ENCODE measurements around the gene PRMT1. TPM values are rescaled to one million over a fixed set of nuclear protein-coding genes. Genes with fewer than 3 reads are reported as not detected.

PRMT1 gene
- total and polyA plus RNA-seq, 2 of the 13 experiments (the other 11 are each of a cell fraction or from before 2014, with no cell fraction given), result 324 to 374 TPM

DNA sequence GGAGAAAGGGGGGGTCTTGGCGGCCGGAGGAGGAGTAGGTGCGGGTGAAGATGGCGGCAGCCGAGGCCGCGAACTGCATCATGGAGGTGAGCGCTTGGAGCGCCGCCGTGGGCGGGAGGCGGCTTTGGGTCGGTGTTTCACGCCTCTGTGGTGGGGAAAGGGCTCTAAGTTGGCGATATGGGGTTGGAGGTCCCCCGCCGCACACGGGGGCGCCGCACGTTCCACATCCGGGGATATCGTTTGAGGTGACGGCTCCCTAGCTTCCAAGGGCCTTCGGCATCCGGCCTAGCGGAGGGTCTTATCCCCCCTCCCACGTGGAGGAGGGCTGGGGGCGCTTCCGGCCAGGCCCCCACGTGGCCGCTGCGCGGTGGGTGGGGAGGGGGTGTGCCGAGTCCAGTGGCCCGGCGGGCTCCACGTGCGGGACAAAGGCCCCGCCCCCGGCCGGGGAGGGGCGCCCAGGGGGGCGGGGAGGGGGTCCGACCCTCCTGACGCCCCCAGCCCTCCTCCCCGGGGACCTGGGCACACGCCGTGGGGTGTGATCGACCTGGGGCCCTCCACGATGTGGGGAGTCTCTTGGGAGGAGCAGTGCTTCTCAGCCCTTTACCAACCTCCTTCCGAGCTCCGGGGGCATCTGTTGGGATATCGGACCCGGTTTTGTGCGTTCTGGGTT lies at the start of gene PRMT1 (continued):
- TF ChIP-seq, protein P1, sequence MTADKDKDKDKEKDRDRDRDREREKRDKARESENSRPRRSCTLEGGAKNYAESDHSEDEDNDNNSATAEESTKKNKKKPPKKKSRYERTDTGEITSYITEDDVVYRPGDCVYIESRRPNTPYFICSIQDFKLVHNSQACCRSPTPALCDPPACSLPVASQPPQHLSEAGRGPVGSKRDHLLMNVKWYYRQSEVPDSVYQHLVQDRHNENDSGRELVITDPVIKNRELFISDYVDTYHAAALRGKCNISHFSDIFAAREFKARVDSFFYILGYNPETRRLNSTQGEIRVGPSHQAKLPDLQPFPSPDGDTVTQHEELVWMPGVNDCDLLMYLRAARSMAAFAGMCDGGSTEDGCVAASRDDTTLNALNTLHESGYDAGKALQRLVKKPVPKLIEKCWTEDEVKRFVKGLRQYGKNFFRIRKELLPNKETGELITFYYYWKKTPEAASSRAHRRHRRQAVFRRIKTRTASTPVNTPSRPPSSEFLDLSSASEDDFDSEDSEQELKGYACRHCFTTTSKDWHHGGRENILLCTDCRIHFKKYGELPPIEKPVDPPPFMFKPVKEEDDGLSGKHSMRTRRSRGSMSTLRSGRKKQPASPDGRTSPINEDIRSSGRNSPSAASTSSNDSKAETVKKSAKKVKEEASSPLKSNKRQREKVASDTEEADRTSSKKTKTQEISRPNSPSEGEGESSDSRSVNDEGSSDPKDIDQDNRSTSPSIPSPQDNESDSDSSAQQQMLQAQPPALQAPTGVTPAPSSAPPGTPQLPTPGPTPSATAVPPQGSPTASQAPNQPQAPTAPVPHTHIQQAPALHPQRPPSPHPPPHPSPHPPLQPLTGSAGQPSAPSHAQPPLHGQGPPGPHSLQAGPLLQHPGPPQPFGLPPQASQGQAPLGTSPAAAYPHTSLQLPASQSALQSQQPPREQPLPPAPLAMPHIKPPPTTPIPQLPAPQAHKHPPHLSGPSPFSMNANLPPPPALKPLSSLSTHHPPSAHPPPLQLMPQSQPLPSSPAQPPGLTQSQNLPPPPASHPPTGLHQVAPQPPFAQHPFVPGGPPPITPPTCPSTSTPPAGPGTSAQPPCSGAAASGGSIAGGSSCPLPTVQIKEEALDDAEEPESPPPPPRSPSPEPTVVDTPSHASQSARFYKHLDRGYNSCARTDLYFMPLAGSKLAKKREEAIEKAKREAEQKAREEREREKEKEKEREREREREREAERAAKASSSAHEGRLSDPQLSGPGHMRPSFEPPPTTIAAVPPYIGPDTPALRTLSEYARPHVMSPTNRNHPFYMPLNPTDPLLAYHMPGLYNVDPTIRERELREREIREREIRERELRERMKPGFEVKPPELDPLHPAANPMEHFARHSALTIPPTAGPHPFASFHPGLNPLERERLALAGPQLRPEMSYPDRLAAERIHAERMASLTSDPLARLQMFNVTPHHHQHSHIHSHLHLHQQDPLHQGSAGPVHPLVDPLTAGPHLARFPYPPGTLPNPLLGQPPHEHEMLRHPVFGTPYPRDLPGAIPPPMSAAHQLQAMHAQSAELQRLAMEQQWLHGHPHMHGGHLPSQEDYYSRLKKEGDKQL (CRISPR knock-in tag; IDR thresholded peaks at IDR 0.05; ENCODE audit: low read depth), result 0 out of 2 replicates have a peak, but pooled peaks have one; percentile 29
- TF ChIP-seq, protein P2, sequence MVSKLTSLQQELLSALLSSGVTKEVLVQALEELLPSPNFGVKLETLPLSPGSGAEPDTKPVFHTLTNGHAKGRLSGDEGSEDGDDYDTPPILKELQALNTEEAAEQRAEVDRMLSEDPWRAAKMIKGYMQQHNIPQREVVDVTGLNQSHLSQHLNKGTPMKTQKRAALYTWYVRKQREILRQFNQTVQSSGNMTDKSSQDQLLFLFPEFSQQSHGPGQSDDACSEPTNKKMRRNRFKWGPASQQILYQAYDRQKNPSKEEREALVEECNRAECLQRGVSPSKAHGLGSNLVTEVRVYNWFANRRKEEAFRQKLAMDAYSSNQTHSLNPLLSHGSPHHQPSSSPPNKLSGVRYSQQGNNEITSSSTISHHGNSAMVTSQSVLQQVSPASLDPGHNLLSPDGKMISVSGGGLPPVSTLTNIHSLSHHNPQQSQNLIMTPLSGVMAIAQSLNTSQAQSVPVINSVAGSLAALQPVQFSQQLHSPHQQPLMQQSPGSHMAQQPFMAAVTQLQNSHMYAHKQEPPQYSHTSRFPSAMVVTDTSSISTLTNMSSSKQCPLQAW (CRISPR knock-in tag; IDR thresholded peaks at IDR 0.05), result peak; percentile 84
- TF ChIP-seq, protein P3, sequence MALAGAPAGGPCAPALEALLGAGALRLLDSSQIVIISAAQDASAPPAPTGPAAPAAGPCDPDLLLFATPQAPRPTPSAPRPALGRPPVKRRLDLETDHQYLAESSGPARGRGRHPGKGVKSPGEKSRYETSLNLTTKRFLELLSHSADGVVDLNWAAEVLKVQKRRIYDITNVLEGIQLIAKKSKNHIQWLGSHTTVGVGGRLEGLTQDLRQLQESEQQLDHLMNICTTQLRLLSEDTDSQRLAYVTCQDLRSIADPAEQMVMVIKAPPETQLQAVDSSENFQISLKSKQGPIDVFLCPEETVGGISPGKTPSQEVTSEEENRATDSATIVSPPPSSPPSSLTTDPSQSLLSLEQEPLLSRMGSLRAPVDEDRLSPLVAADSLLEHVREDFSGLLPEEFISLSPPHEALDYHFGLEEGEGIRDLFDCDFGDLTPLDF (CRISPR knock-in tag; IDR thresholded peaks at IDR 0.05), result peak; percentile 49; the same call in 1 of the 2 replicates
- TF ChIP-seq, protein P4, sequence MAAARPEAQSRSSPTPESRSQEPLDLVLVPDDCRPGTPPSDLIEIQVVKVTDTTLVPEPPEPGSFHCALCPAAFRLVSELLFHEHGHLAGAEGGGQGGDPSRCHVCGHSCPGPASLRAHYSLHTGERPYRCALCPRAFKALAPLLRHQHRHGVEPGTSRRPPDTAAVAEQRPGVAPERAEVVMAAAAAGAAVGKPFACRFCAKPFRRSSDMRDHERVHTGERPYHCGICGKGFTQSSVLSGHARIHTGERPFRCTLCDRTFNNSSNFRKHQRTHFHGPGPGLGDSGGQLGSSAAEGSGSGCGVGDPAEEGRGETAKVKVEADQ (CRISPR knock-in tag; IDR thresholded peaks at IDR 0.05; ENCODE audit: borderline replicate concordance), result no peak
- TF ChIP-seq ZSCAN21 (CRISPR knock-in tag; IDR thresholded peaks at IDR 0.05; ENCODE audit: borderline replicate concordance) (peak; percentile 86), NFKBIZ (CRISPR knock-in tag; IDR thresholded peaks at IDR 0.05) (peak; percentile 75; the same call in 1 of the 2 replicates), ZBTB38 (CRISPR knock-in tag; IDR thresholded peaks at IDR 0.05) (peak; percentile 50; the same call in 1 of the 2 replicates), ZNF724P (CRISPR knock-in tag; IDR thresholded peaks at IDR 0.05; ENCODE audit: borderline replicate concordance) (0 out of 2 replicates have a peak, but pooled peaks have one; percentile 83), NR1H2 (CRISPR knock-in tag; IDR thresholded peaks at IDR 0.05; ENCODE audit: borderline replicate concordance, low read depth) (no peak), POGZ (CRISPR knock-in tag; IDR thresholded peaks at IDR 0.05) (peak; percentile 41; the same call in 1 of the 2 replicates), SMAD3 (CRISPR knock-in tag; IDR thresholded peaks at IDR 0.05) (0 out of 2 replicates have a peak, but pooled peaks have one; percentile 54), ZNF563 (CRISPR knock-in tag; IDR thresholded peaks at IDR 0.05) (peak; percentile 81), SALL2 (CRISPR knock-in tag; IDR thresholded peaks at IDR 0.05) (peak; percentile 74)
- TF ChIP-seq, protein P5, sequence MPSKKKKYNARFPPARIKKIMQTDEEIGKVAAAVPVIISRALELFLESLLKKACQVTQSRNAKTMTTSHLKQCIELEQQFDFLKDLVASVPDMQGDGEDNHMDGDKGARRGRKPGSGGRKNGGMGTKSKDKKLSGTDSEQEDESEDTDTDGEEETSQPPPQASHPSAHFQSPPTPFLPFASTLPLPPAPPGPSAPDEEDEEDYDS (CRISPR knock-in tag; IDR thresholded peaks at IDR 0.05), result 0 out of 2 replicates have a peak, but pooled peaks have one; percentile 11
- TF ChIP-seq, protein P6, sequence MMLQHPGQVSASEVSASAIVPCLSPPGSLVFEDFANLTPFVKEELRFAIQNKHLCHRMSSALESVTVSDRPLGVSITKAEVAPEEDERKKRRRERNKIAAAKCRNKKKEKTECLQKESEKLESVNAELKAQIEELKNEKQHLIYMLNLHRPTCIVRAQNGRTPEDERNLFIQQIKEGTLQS (CRISPR knock-in tag; IDR thresholded peaks at IDR 0.05), result peak; percentile 25; the same call in 1 of the 2 replicates
- TF ChIP-seq, protein P7, sequence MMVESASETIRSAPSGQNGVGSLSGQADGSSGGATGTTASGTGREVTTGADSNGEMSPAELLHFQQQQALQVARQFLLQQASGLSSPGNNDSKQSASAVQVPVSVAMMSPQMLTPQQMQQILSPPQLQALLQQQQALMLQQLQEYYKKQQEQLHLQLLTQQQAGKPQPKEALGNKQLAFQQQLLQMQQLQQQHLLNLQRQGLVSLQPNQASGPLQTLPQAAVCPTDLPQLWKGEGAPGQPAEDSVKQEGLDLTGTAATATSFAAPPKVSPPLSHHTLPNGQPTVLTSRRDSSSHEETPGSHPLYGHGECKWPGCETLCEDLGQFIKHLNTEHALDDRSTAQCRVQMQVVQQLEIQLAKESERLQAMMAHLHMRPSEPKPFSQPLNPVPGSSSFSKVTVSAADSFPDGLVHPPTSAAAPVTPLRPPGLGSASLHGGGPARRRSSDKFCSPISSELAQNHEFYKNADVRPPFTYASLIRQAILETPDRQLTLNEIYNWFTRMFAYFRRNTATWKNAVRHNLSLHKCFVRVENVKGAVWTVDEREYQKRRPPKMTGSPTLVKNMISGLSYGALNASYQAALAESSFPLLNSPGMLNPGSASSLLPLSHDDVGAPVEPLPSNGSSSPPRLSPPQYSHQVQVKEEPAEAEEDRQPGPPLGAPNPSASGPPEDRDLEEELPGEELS (CRISPR knock-in tag; IDR thresholded peaks at IDR 0.05), result peak; percentile 25; the same call in 1 of the 2 replicates

All from HepG2 (cell line).